H9 (cell line): ENCODE data around the gene SLC6A2. TPM values are rescaled to one million over a fixed set of nuclear protein-coding genes. Genes with fewer than 3 reads are reported as not detected.

Source experiments
- DNase-seq: peaks from one replicate; pipeline ENCODE4 v3.0.0-alpha.2; 2017
- H2AFZ ChIP-seq: one replicate; pipeline ENCODE4 v1.6.1; 2013; ENCODE audit warnings: mild to moderate bottlenecking, low read length, control low read depth, moderate library complexity
- H2AK5ac ChIP-seq: 2 replicates; pipeline ENCODE4 v1.6.1; 2013; ENCODE audit warnings: low read length, control low read depth, mixed read lengths; ENCODE audit not compliant: insufficient read length
- H2BK120ac ChIP-seq: one replicate; pipeline ENCODE4 v1.6.1; 2013; ENCODE audit warnings: low read depth, mild to moderate bottlenecking, low read length, control low read depth, inconsistent platforms; ENCODE audit not compliant: poor library complexity, severe bottlenecking
- H2BK12ac ChIP-seq: 2 replicates; pipeline ENCODE4 v1.6.1; 2013; ENCODE audit warnings: low read length, control low read depth, mixed read lengths, low read depth; ENCODE audit not compliant: insufficient read length
- H2BK15ac ChIP-seq: 2 replicates; pipeline ENCODE4 v1.6.1; 2013; ENCODE audit warnings: low read depth, low read length, control low read depth
- H2BK20ac ChIP-seq: one replicate; pipeline ENCODE4 v1.6.1; 2013; ENCODE audit warnings: low read depth, mild to moderate bottlenecking, low read length, control low read depth, inconsistent platforms; ENCODE audit not compliant: poor library complexity, severe bottlenecking
- H2BK5ac ChIP-seq: 2 replicates; pipeline ENCODE4 v1.6.1; 2013; ENCODE audit warnings: low read length, control low read depth, mixed read lengths; ENCODE audit not compliant: insufficient read length
- H3K14ac ChIP-seq: 2 replicates; pipeline ENCODE4 v1.6.1; 2013; ENCODE audit warnings: low read length, control low read depth; ENCODE audit not compliant: insufficient read depth
- H3K18ac ChIP-seq: 2 replicates; pipeline ENCODE4 v1.6.1; 2013; ENCODE audit warnings: low read depth, mild to moderate bottlenecking, mixed read lengths, low read length, control low read depth; ENCODE audit not compliant: insufficient read length
- H3K23ac ChIP-seq: 2 replicates; pipeline ENCODE4 v1.6.1; 2013; ENCODE audit warnings: low read length, control low read depth, mixed read lengths, low read depth; ENCODE audit not compliant: insufficient read length
- H3K23me2 ChIP-seq: 2 replicates; pipeline ENCODE4 v1.6.1; 2013; ENCODE audit warnings: low read depth, mild to moderate bottlenecking, mixed read lengths, low read length, control low read depth; ENCODE audit not compliant: insufficient read length, poor library complexity, severe bottlenecking
- H3K27ac ChIP-seq: 2 replicates; pipeline ENCODE4 v1.5.1; 2013; ENCODE audit warnings: low read length, control low read depth, mixed read lengths, low read depth; ENCODE audit not compliant: insufficient read length
- H3K27me3 ChIP-seq: 2 replicates; pipeline ENCODE4 v1.6.1; 2013; ENCODE audit warnings: low read length, control low read depth, inconsistent platforms; ENCODE audit not compliant: insufficient read depth
- H3K4ac ChIP-seq: 2 replicates; pipeline ENCODE4 v1.6.1; 2013; ENCODE audit warnings: low read depth, mild to moderate bottlenecking, control low read depth, inconsistent platforms, low read length, moderate library complexity
- H3K4me1 ChIP-seq: 2 replicates; pipeline ENCODE4 v1.6.1; 2013; ENCODE audit warnings: low read length, control low read depth, inconsistent platforms; ENCODE audit not compliant: insufficient read depth
- H3K4me2 ChIP-seq: 2 replicates; pipeline ENCODE4 v1.6.1; 2013; ENCODE audit warnings: low read length, control low read depth, mixed read lengths; ENCODE audit not compliant: insufficient read length, insufficient read depth
- H3K56ac ChIP-seq: 2 replicates; pipeline ENCODE4 v1.6.1; 2013; ENCODE audit warnings: low read depth, mild to moderate bottlenecking, mixed read lengths, low read length, control low read depth; ENCODE audit not compliant: insufficient read length
- H3K79me1 ChIP-seq: 2 replicates; pipeline ENCODE4 v1.6.1; 2013; ENCODE audit warnings: low read depth, mild to moderate bottlenecking, moderate library complexity, low read length, control low read depth, inconsistent platforms; ENCODE audit not compliant: insufficient read depth, poor library complexity, severe bottlenecking
- H3K79me2 ChIP-seq: 2 replicates; pipeline ENCODE4 v1.6.1; 2013; ENCODE audit warnings: low read length, control low read depth, inconsistent platforms; ENCODE audit not compliant: insufficient read depth
- H3K9ac ChIP-seq: 2 replicates; pipeline ENCODE4 v1.6.1; 2013; ENCODE audit warnings: low read length, control low read depth, mixed read lengths; ENCODE audit not compliant: insufficient read length; ENCODE audit errors: extremely low read depth
- H3K9me3 ChIP-seq: one replicate; pipeline ENCODE4 v1.6.1; 2013; ENCODE audit warnings: low read depth, low read length, inconsistent platforms; ENCODE audit not compliant: control insufficient read depth
- H3T11ph ChIP-seq: one replicate; pipeline ENCODE4 v1.6.1; 2013; ENCODE audit warnings: mild to moderate bottlenecking, low read length, control low read depth, inconsistent platforms
- H4K20me1 ChIP-seq: one replicate; pipeline ENCODE4 v1.6.1; 2013; ENCODE audit not compliant: control insufficient read depth, insufficient read length, insufficient read depth
- H4K5ac ChIP-seq: 2 replicates; pipeline ENCODE4 v1.6.1; 2013; ENCODE audit warnings: low read depth, mild to moderate bottlenecking, mixed read lengths, low read length, control low read depth; ENCODE audit not compliant: insufficient read length
- H4K8ac ChIP-seq: replicated peaks from 2 replicates; pipeline ENCODE4 v1.6.1; 2013; ENCODE audit warnings: low read length, control low read depth, mixed read lengths, low read depth; ENCODE audit not compliant: insufficient read length
- H4K91ac ChIP-seq: 2 replicates; pipeline ENCODE4 v1.6.1; 2013; ENCODE audit warnings: low read depth, mild to moderate bottlenecking, moderate library complexity, mixed read lengths, low read length, control low read depth; ENCODE audit not compliant: insufficient read length
- H3K27ac Mint-ChIP-seq, 3 experiments: 2 replicates in 2 of 3; 3 replicates in 1 of 3; pipeline ENCODE4 v1.8.0; 2020 to 2021; ENCODE audit warnings: mixed read lengths in 3 of 3, mild to moderate bottlenecking in 1 of 3, moderate library complexity in 1 of 3
- H3K27me3 Mint-ChIP-seq: 2 replicates; pipeline ENCODE4 v1.8.0; 2021; ENCODE audit warnings: low read depth, mild to moderate bottlenecking, moderate library complexity, mixed read lengths
- H3K36me3 Mint-ChIP-seq, 3 experiments: 2 replicates in 2 of 3; 3 replicates in 1 of 3; pipeline ENCODE4 v1.8.0; 2020 to 2021; ENCODE audit warnings: low read depth in 3 of 3, mixed read lengths in 3 of 3; ENCODE audit not compliant: insufficient read depth in 1 of 3
- H3K4me1 Mint-ChIP-seq, 2 experiments: 2 replicates each; pipeline ENCODE4 v1.8.0; 2020; ENCODE audit warnings: mixed read lengths in 2 of 2
- H3K4me3 Mint-ChIP-seq, 2 experiments: 2 replicates in 1 of 2; 3 replicates in 1 of 2; pipeline ENCODE4 v1.8.0; 2020 to 2021; ENCODE audit warnings: mild to moderate bottlenecking in 2 of 2, mixed read lengths in 2 of 2, moderate library complexity in 1 of 2
- H3K9me3 Mint-ChIP-seq, 2 experiments: 2 replicates in 1 of 2; 3 replicates in 1 of 2; pipeline ENCODE4 v1.8.0; 2020; ENCODE audit warnings: mild to moderate bottlenecking in 2 of 2, mixed read lengths in 2 of 2, moderate library complexity in 1 of 2
- WGBS: extraction: QIAGEN DNeasy Blood & Tissue Kit; methylation state at CpG from one replicate; pipeline ENCODE4 v1.1.7; 2013; ENCODE audit warnings: missing lambda C conversion rate, low lambda C conversion rate, mixed read lengths; ENCODE audit not compliant: insufficient read length; ENCODE audit errors: extremely low coverage; 5-methylcytosine and 5-hydroxymethylcytosine counted together
- total RNA-seq: library from RNA; stranded (reverse); gene quantifications from 2 replicates; pipeline ENCODE4 v1.2.1, GENCODE V29; 2021
- TF ChIP-seq, protein P1 (sequence below): fragments of 200-600 bp; sonication (generic); conservative IDR thresholded peaks from 3 replicates; pipeline ENCODE4 v1.8.0; 2021; ENCODE audit warnings: antibody characterized with exemption, mild to moderate bottlenecking

Gene SLC6A2
- total RNA-seq, 1 experiment from 2014 or later: 0.24 TPM

DNA sequence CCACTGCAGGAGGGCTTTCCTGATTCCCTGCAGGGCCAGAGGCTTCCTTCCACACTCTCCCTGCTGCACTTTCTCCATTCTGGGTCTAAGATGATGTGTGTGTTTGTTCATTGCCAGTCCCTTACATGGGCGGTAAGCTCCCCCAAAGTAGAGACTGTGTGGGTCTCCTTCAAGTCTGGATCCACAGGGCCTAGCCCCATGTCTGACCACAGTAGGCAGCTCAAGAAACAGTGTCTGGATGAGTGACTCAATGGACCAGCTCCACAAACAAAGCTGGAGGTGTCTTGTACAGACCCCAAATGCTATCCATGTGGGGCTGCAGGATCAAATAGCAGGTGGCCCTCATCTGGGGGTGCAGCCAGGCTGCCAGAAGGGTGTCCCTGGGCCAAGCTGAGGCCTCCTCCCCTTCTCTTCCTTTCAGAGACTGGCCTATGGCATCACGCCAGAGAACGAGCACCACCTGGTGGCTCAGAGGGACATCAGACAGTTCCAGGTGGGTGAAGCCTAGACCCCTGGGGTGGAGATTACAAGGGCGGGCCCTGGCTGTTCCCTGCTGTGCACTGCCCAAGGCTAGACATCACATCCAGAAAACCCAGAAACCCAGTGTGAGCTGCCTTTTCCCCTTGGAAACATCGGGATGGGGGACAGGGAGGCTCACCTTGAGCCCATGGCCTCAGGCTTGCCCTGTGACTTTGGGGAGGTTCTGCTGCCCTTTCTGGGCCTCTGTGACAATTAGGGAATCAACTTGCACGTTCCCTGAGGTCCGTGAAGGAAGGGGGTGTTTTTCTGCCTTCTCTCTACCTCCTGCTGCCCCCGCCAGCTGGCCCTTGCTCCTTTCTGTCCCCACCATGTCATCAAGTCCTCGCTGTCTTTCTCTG is 45.9 kb downstream of the SLC6A2 start:
- Histone ChIP-seq H4K91ac (no peak overlapping the region), H3K27me3 (no peaks in the 10 kb centered on the region), H2BK20ac (no peak overlapping the region), H3K9me3 (no peaks in the 10 kb centered on the region), H3K79me2 (no peaks in the 10 kb centered on the region), H2AFZ (no peak overlapping the region), H3K23ac (no peak overlapping the region), H3K56ac (no peak overlapping the region), H4K8ac (no peak overlapping the region), H3K27ac (no peak overlapping the region), H2BK15ac (no peak overlapping the region), H3T11ph (no peak overlapping the region), H3K9ac (no peak overlapping the region), H3K4ac (no peak overlapping the region), H3K18ac (no peak overlapping the region), H3K23me2 (no peaks in the 10 kb centered on the region), H2BK120ac (no peak overlapping the region), H3K4me2 (no peak overlapping the region), H2BK12ac (no peak overlapping the region), H3K79me1 (no peaks in the 10 kb centered on the region), H2AK5ac (no peak overlapping the region), H3K4me1 (no peaks in the 10 kb centered on the region; the same call in 1 of the 2 replicates), H3K14ac (no peak overlapping the region), H2BK5ac (no peak overlapping the region), H4K5ac (no peak overlapping the region), H4K20me1 (no peaks in the 10 kb centered on the region)
- Mint-ChIP-seq H3K4me1 (peaks cover 14 to 18% of the 10 kb centered on the region in 2 experiments), H3K36me3 (no peaks in the 10 kb centered on the region), H3K27me3 (peaks cover 7% of the 10 kb centered on the region), H3K4me3 (no peak overlapping the region), H3K9me3 (no peaks in the 10 kb centered on the region; a peak in 1 of 5 replicates), H3K27ac (no peak overlapping the region; a peak in 1 of 7 replicates)
- TF ChIP-seq, protein P1, sequence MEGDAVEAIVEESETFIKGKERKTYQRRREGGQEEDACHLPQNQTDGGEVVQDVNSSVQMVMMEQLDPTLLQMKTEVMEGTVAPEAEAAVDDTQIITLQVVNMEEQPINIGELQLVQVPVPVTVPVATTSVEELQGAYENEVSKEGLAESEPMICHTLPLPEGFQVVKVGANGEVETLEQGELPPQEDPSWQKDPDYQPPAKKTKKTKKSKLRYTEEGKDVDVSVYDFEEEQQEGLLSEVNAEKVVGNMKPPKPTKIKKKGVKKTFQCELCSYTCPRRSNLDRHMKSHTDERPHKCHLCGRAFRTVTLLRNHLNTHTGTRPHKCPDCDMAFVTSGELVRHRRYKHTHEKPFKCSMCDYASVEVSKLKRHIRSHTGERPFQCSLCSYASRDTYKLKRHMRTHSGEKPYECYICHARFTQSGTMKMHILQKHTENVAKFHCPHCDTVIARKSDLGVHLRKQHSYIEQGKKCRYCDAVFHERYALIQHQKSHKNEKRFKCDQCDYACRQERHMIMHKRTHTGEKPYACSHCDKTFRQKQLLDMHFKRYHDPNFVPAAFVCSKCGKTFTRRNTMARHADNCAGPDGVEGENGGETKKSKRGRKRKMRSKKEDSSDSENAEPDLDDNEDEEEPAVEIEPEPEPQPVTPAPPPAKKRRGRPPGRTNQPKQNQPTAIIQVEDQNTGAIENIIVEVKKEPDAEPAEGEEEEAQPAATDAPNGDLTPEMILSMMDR: peak; percentile 81
- no CpG with 5 or more reads among the region's 9 CpGs for WGBS
- DNase-seq: peak; percentile 76
